ENCODE results near the gene ATG4A.

Gene ATG4A

GRCh38 chrX:108121291-108121690, 29.7 kb downstream of the ATG4A start:
- no peak for DNase-seq

GRCh38 chrX:108122748-108123147, 31.2 kb downstream of the ATG4A start:
- no peak for DNase-seq

- DNase-seq = no peak
These were observed 32.2 kb downstream of the ATG4A start for GRCh38 chrX:108123591-108124366.

- no peak for DNase-seq
These were observed 35.1 kb downstream of the ATG4A start for GRCh38 chrX:108126661-108127060.

- no peak for DNase-seq
These were observed 35.6 kb downstream of the ATG4A start for GRCh38 chrX:108127152-108127551.

GRCh38 chrX:108130889-108131288, 39.3 kb downstream of the ATG4A start:
- DNase-seq = no peak

- DNase-seq = no peak
These were observed 39.9 kb downstream of the ATG4A start for GRCh38 chrX:108131471-108131870.

GRCh38 chrX:108132034-108132433, 40.5 kb downstream of the ATG4A start:
- DNase-seq = peak in 1 of 58 donors; percentile 0

- peak in 1 of 58 donors; percentile 14 for DNase-seq
These were observed 41.3 kb downstream of the ATG4A start for GRCh38 chrX:108132876-108133275.

- no peak for DNase-seq
These were observed 43.1 kb downstream of the ATG4A start for GRCh38 chrX:108134724-108135123.

- DNase-seq = no peak
These were observed 47.5 kb downstream of the ATG4A start for GRCh38 chrX:108138814-108139702.

- DNase-seq = no peak
These were observed 56.9 kb downstream of the ATG4A start for GRCh38 chrX:108148524-108148923.

- DNase-seq = no peak
These were observed 64.5 kb downstream of the ATG4A start for GRCh38 chrX:108156082-108156481.

GRCh38 chrX:108156934-108157466, 65.4 kb downstream of the ATG4A start:
- no peak for DNase-seq

GRCh38 chrX:108157628-108158027, 66.0 kb downstream of the ATG4A start:
- no peak for DNase-seq

- no peak for DNase-seq
These were observed 67.6 kb downstream of the ATG4A start for GRCh38 chrX:108159028-108159670.

- no peak for DNase-seq
These were observed 68.7 kb downstream of the ATG4A start for GRCh38 chrX:108160309-108160708.

- no peak for DNase-seq
These were observed 70.7 kb downstream of the ATG4A start for GRCh38 chrX:108162265-108162664.

GRCh38 chrX:108163333-108164082, 71.9 kb downstream of the ATG4A start:
- DNase-seq = no peak

- DNase-seq = peak in 6 of 58 donors; percentile 0 to 18 (median 1)
These were observed 74.0 kb downstream of the ATG4A start for GRCh38 chrX:108165383-108166111.

Measured in anterior cingulate cortex (tissue), 58 donors.